Measurements from ENCODE around the gene CLDN15.
"Not testable (repeated sequence)": the region's sequence is repeated elsewhere in the genome, so short reads cannot be mapped to it uniquely, and the experiment has no call there.

Gene CLDN15

DNA sequence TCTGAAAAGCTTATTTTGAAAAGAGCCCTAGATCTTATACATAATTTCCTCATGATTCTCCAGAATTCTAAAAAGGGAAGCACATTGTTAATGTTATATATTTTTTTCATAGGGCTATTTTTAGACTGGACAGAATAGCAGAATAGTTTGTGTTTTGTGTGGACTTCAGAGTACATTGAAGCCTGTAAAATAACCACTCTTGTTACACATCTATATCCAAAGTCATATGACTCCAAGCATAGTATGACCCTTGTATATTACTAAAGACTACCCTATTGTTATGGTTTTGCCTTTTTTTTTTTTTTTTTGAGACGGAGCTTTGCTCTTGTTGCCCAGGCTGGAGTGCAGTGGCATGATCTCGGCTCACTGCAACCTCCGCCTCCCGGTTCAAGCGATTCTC lies 33.4 kb upstream of the CLDN15 start:
- no peak for TF ChIP-seq ZFX (IDR thresholded peaks at IDR 0.05; ENCODE audit: borderline replicate concordance)
- TF ChIP-seq, protein P1, sequence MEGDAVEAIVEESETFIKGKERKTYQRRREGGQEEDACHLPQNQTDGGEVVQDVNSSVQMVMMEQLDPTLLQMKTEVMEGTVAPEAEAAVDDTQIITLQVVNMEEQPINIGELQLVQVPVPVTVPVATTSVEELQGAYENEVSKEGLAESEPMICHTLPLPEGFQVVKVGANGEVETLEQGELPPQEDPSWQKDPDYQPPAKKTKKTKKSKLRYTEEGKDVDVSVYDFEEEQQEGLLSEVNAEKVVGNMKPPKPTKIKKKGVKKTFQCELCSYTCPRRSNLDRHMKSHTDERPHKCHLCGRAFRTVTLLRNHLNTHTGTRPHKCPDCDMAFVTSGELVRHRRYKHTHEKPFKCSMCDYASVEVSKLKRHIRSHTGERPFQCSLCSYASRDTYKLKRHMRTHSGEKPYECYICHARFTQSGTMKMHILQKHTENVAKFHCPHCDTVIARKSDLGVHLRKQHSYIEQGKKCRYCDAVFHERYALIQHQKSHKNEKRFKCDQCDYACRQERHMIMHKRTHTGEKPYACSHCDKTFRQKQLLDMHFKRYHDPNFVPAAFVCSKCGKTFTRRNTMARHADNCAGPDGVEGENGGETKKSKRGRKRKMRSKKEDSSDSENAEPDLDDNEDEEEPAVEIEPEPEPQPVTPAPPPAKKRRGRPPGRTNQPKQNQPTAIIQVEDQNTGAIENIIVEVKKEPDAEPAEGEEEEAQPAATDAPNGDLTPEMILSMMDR (IDR thresholded peaks at IDR 0.05), result no peak
- no peak overlapping the region for H3K27ac ChIP-seq

DNA sequence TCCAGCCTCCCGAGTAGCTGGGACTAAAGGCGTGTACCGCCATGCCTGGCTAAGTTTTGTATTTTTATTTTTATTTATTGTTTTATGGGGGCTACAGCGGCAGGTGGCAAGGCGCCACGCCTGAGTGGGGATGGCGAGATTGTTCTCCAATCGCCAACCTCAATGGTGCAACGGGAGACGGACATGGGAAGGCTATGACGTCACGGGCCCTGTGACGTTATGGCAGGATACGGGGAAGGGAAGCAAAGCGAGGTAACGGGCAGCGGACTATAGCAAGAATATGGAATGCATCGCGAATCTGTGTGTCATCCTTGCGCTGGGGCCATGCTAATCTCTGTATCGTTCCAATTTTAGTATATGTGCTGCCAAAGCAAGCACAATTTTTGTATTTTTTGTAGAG lies 32.1 kb upstream of the CLDN15 start:
- no peak overlapping the region for H3K27ac ChIP-seq
- TF ChIP-seq, protein P1 (IDR thresholded peaks at IDR 0.05), result no peak
- no peak for TF ChIP-seq ZFX (IDR thresholded peaks at IDR 0.05; ENCODE audit: borderline replicate concordance)

DNA sequence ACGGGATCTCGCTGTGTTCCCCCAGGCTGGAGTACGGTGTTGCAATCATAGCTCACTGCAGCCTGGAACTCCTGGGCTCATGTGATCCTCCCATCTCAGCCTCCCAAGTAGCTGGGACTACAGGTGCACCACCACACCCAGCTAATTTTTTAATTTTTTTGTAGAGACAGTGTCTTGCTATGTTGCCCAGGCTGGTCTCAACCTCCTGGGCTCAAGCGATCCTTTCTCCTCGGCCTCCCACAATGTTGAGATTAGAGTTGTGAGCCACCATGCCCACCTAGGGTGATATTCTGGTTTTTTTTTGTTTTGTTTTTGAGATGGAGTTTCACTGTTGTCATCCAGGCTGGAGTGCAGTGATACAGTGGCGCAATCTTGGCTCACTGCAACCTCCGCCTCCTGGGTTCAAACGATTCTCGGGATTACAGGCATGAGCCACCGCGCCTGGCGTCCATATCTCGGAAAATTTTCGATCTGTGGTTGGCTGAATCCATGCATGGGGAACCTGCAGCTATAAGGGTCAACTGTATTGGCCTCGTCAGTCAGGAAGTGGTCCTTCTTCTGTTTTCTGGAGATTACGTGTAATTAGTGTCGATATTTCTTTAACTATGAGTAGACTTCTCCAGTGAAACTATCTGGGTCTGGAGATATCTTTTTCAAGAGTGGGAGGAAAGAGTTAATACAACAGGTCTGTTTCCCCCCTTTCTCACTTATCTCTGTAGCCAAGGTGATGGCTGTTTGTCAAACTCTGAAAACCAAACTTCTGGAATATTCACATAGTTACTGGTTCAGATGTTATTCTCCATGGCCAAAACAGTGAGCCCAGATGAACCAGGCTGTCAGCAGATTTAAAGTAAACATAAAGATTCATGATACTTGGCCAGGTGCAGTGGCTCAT lies 28.3 kb upstream of the CLDN15 start:
- no peak for TF ChIP-seq ZFX (IDR thresholded peaks at IDR 0.05; ENCODE audit: borderline replicate concordance)
- TF ChIP-seq, protein P1 (IDR thresholded peaks at IDR 0.05), result no peak

GRCh38 chr7:101264102-101264706 lies 26.6 kb upstream of the CLDN15 start:
- not testable (repeated sequence) for H3K27ac ChIP-seq

More for the DNA sequence above, 28.3 kb upstream of the CLDN15 start:
- no peak overlapping the region for H3K27ac ChIP-seq

DNA sequence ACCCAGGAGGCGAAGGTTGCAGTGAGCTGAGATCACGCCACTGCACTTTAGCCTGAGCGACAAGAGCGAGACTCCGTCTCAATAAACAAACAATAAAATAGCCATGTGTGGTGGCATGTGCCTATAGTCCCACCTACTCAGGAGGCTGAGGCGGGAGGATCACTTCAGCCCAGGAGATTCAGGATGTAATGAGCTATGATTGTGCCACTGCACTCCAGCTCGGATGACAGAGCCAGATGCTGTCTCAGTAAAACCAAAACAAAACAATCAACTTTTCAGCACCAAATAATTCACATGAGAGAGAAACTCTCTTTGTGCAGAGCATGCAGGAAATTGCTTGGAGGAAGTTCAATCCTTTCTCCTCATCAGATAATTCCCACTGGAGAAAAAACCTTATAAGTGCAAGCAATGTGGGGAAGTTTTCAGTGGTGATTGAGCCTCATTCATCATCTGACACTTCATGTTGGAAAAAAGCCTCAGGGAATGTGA lies 20.7 kb upstream of the CLDN15 start:
- no peak for TF ChIP-seq ZFX (IDR thresholded peaks at IDR 0.05; ENCODE audit: borderline replicate concordance)
- TF ChIP-seq, protein P1 (IDR thresholded peaks at IDR 0.05), result no peak
- H3K27ac ChIP-seq, result no peak overlapping the region

DNA sequence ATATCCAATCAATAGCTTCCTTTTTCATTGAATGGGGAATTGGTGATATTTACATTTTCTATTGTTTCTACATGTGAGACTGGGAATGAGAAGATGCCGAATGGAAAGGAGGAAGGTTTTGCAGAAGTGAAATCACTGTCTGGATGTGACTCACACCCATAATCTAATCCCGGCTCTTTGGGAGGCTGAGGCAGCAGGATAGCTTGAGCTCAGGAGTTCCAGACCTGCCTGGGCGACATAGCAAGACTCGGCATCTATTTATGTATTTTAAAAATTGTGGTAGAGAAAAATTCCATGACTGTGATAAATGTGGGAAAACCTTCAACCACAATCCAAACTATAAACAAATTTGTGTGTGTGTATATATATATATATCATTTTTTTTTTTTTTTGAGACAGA lies 18.2 kb upstream of the CLDN15 start:
- H3K27ac ChIP-seq, result no peak overlapping the region
- TF ChIP-seq, protein P1 (IDR thresholded peaks at IDR 0.05), result no peak
- no peak for TF ChIP-seq ZFX (IDR thresholded peaks at IDR 0.05; ENCODE audit: borderline replicate concordance)

DNA sequence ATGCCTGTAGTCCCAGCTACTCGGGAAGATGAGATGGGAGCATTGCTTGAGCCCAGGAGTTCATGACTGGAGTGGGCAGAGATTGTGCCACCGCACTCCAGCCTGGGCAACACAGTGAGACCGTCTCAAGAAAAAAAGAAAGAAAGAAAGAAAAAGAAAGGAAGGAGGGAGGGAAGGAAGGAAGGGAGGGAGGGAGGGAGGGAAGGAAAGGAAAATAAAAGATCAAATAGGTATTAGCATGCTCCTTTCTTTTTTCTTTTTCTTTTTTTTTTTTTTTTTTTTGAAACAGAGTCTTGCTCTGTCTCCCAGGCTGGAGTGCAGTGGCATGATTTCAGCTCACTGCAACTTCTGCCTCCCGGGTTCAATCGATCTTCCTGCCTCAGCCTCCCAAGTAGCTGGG lies 15.6 kb upstream of the CLDN15 start:
- H3K27ac ChIP-seq, result peak overlapping the region; percentile 88

- peak overlapping the region; percentile 88 for H3K27ac ChIP-seq
- TF ChIP-seq ZFX (IDR thresholded peaks at IDR 0.05; ENCODE audit: borderline replicate concordance), result no peak
- TF ChIP-seq, protein P1 (IDR thresholded peaks at IDR 0.05), result peak; percentile 6; the same call in 1 of the 2 replicates
These were observed 14.5 kb upstream of the CLDN15 start for GRCh38 chr7:101251871-101252659.
